NT2/D1 (cell line): ENCODE measurements around the gene CCDC54.

Source experiments
- YY1 ChIP-seq: IDR thresholded peaks from 2 replicates; pipeline ENCODE4 v1.6.1; 2011; ENCODE audit not compliant: insufficient read length, insufficient read depth
- ZNF274 ChIP-seq: IDR thresholded peaks from 2 replicates; pipeline ENCODE4 v1.6.1; 2011; ENCODE audit warnings: mild to moderate bottlenecking, low read depth, low read length

GRCh38 chr3:107409365-107409764 lies 32.1 kb downstream of the CCDC54 start:
- no peak for TF ChIP-seq YY1
- no peak for TF ChIP-seq ZNF274
